WTC11 (cell line): Measurements from ENCODE around the gene MYO1F.

Source experiments
- ATF3 ChIP-seq: sonication (generic); formaldehyde crosslinking; conservative IDR thresholded peaks from 2 replicates; pipeline ENCODE4 v1.8.1; 2022; ENCODE audit warnings: mild to moderate bottlenecking, missing genetic modification reagents
- CREM ChIP-seq: sonication (generic); formaldehyde crosslinking; IDR thresholded peaks from 2 replicates; pipeline ENCODE4 v1.8.1; 2022; ENCODE audit warnings: mild to moderate bottlenecking, missing genetic modification reagents, moderate library complexity
- CTCF ChIP-seq: fragments of 200-600 bp; IDR thresholded peaks from 2 replicates; pipeline ENCODE4 v1.8.0; 2022; ENCODE audit warnings: antibody characterized with exemption
- E2F1 ChIP-seq: sonication (generic); formaldehyde crosslinking; IDR thresholded peaks from 2 replicates; pipeline ENCODE4 v1.8.0; 2022; ENCODE audit warnings: mild to moderate bottlenecking, missing genetic modification reagents
- TCF7 ChIP-seq: sonication (generic); formaldehyde crosslinking; IDR thresholded peaks from 2 replicates; pipeline ENCODE4 v1.8.0; 2022; ENCODE audit warnings: mild to moderate bottlenecking, low read depth, missing genetic modification reagents, moderate library complexity
- ZNF416 ChIP-seq: fragments of 250-450 bp; sonication (Bioruptor Pico); IDR thresholded peaks from 2 replicates; pipeline ENCODE4 v1.9.0; 2021; ENCODE audit warnings: mild to moderate bottlenecking, inconsistent platforms

- TF ChIP-seq ATF3 (CRISPR knock-in tag), result no peak
- no peak for TF ChIP-seq CTCF
- TF ChIP-seq E2F1 (CRISPR knock-in tag), result no peak
- no peak for TF ChIP-seq ZNF416
- no peak for TF ChIP-seq CREM (CRISPR knock-in tag)
- no peak for TF ChIP-seq TCF7 (CRISPR knock-in tag)
Observed at GRCh38 chr19:8532225-8532624, 45.0 kb downstream of the MYO1F start.
